ENCODE results near the gene TTBK1.

TTBK1 gene

DNA sequence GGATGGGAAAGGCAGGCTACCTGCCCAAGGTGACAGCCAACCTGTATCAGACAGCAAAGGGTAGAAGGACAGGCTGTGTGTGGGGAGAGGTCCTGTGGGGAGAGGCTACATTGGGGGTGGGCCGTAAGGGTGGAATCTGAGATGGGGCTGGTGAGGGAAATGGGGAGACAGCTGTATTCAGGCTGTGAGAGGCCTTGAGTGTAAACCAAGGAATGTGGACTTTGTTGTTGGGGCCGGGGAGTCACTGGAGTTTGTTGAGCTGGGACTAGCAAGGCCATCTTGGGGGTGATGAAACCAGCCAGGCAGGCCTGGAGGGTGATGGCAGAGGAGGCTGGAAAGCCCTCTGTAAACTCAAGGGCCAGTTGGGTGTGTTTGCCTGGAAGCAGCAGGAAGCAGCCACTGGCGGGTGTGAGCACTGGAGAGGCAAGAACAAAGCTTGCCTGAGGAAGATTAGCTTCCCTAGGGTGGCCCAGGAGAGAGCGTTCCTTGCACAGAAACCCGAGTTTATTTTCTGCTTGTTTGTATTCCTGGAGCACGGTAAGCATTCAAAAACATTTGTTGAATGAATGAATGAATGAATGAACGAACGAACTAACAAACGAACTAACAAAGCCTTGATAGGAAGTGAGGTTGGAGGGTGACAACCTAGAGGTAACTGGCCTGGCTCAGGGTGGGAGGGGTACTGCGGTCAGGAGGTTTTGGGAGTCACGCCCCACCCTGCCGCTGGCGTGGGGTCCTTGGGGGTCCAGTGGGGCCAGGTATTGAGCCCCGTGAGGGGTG is 18.9 kb downstream of the TTBK1 start:
- no peaks in the 10 kb centered on the region for H3K9me3 ChIP-seq
- H3K9ac ChIP-seq: no peak overlapping the region
- no peak overlapping the region for H3K4me3 ChIP-seq
- TF ChIP-seq Cebpa-rat (IDR thresholded peaks at IDR 0.05): no peak
- no peak overlapping the region for H3K4me2 ChIP-seq
- no peak overlapping the region for H3K27ac ChIP-seq
- no peaks in the 10 kb centered on the region for H3K36me3 ChIP-seq
- H4K20me1 ChIP-seq: no peaks in the 10 kb centered on the region
- no peaks in the 10 kb centered on the region for H3K27me3 ChIP-seq
- H3K4me1 ChIP-seq: no peaks in the 10 kb centered on the region

DNA sequence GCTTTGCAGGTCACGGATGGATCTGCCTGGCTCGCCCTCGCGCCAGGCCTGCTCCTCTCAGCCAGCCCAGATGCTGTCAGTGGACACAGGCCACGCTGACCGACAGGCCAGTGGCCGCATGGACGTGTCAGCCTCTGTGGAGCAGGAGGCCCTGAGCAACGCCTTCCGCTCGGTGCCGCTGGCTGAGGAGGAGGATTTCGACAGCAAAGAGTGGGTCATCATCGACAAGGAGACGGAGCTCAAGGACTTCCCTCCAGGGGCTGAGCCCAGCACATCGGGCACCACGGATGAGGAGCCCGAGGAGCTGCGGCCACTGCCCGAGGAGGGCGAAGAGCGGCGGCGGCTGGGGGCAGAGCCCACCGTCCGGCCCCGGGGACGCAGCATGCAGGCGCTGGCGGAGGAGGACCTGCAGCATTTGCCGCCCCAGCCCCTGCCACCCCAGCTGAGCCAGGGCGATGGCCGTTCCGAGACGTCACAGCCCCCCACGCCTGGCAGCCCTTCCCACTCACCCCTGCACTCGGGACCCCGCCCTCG is 19.6 kb downstream of the TTBK1 start:
- Histone ChIP-seq H3K9me3 (no peaks in the 10 kb centered on the region), H4K20me1 (no peaks in the 10 kb centered on the region), H3K9ac (no peak overlapping the region), H3K36me3 (no peaks in the 10 kb centered on the region), H3K27ac (no peak overlapping the region), H3K4me2 (no peak overlapping the region), H3K4me3 (no peak overlapping the region), H3K4me1 (no peaks in the 10 kb centered on the region), H3K27me3 (no peaks in the 10 kb centered on the region; the same call in 1 of the 2 replicates)
- no peak for TF ChIP-seq Cebpa-rat (IDR thresholded peaks at IDR 0.05)

DNA sequence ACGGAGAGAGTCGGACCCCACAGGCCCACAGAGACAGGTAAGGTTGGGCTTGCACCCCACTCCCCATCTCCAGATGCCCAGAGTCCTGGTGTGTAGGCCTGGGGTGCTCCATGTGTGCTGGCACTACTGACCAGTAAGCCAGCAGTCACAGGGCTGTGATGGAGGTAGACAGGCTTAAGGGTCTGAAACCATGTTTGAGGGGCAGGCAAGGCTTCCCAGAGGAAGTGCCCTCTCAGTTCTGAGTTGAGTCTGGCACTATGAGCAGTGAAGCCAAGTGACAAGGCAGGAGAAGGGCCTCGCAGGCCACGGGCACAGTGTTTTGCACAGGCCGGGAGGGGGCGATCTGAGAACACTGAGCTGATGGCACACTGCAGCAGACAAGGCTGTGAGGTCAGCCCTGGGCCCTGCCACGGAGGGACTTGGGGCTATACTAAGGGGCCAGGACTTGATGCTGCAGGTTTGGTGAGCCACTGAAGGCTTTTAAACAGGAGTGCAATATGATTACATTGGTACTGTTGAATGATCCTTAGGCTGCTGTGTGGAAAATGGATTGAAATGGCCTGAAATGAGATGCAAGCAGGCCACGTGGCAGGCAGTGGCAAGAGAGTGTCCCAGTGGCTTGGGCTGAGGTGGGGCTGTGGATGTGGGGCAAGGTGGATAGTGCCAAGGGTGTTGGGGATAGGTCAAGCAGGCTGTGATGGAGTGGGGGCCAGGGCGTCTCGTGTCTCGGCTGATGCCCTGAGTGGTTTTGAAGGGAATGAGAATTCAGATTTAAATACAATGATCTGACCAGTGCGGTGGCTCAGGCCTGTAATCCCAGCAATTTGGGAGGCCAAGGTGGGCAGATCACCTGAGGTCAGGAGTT is 20.3 kb downstream of the TTBK1 start:
- Histone ChIP-seq H4K20me1 (no peaks in the 10 kb centered on the region), H3K36me3 (no peaks in the 10 kb centered on the region), H3K27me3 (peaks cover 6% of the 10 kb centered on the region), H3K4me2 (no peak overlapping the region), H3K9me3 (no peaks in the 10 kb centered on the region), H3K27ac (no peak overlapping the region), H3K4me1 (no peaks in the 10 kb centered on the region), H3K4me3 (no peak overlapping the region), H3K9ac (no peak overlapping the region)
- no peak for TF ChIP-seq Cebpa-rat (IDR thresholded peaks at IDR 0.05)

DNA sequence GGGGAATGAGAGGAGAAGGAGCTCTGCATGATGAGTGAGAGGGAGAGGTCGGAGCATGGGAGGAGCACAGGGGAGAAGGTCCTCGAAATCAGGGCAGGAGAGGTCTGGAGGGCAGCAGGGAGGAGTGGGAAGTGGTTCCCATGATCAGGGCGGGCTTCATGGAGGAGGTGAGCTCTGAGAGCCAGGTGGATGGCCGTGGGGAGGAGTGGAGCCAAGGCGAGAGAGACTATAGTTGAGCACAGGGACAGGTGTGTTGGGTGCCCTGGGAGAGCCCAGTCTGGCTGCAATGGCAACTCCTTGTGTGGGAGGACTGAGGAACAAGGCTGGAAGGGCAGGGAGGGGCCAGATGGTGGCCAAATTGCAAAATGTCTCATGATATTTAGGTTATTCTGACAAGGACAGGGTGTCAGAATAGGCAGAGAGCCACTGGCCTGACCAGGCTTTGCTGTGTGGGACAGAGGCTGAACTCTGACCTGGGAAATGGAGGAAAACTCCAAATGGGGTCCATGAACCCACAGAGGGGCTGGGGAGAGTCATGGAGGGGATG is 21.4 kb downstream of the TTBK1 start:
- H4K20me1 ChIP-seq: no peaks in the 10 kb centered on the region; the same call in 1 of the 2 replicates
- no peak overlapping the region for H3K9ac ChIP-seq
- H3K4me1 ChIP-seq: peaks cover 7% of the 10 kb centered on the region
- TF ChIP-seq Cebpa-rat (IDR thresholded peaks at IDR 0.05): no peak
- no peak overlapping the region for H3K4me3 ChIP-seq
- H3K27ac ChIP-seq: no peak overlapping the region
- H3K4me2 ChIP-seq: no peak overlapping the region
- no peaks in the 10 kb centered on the region for H3K9me3 ChIP-seq
- H3K36me3 ChIP-seq: no peaks in the 10 kb centered on the region
- H3K27me3 ChIP-seq: peaks cover 17% of the 10 kb centered on the region

DNA sequence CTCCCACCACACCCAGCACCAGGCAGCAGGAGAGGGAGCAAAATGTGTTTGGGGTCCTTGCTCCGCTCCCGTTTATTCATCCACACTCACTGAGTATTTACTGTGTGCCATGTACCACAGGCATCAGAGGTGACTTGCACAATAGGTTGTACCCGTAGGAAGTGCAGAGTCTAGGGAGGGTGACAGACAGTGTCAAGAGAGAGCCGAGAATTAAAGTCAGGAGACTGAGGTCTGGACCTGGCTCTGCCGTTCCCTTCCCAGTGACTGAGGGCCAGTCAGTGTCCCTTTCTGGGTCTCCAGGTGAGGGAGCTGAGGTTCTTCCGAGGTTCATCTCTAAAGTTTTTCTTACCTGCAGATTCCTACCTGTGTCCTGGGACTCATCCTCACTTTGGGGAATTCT is 22.3 kb downstream of the TTBK1 start:
- Histone ChIP-seq H4K20me1 (no peaks in the 10 kb centered on the region; the same call in 1 of the 2 replicates), H3K36me3 (no peaks in the 10 kb centered on the region), H3K9ac (no peak overlapping the region), H3K4me3 (no peak overlapping the region), H3K4me2 (no peak overlapping the region), H3K4me1 (peaks cover 16% of the 10 kb centered on the region), H3K9me3 (no peaks in the 10 kb centered on the region), H3K27me3 (peaks cover 26% of the 10 kb centered on the region), H3K27ac (no peak overlapping the region)
- no peak for TF ChIP-seq Cebpa-rat (IDR thresholded peaks at IDR 0.05)

DNA sequence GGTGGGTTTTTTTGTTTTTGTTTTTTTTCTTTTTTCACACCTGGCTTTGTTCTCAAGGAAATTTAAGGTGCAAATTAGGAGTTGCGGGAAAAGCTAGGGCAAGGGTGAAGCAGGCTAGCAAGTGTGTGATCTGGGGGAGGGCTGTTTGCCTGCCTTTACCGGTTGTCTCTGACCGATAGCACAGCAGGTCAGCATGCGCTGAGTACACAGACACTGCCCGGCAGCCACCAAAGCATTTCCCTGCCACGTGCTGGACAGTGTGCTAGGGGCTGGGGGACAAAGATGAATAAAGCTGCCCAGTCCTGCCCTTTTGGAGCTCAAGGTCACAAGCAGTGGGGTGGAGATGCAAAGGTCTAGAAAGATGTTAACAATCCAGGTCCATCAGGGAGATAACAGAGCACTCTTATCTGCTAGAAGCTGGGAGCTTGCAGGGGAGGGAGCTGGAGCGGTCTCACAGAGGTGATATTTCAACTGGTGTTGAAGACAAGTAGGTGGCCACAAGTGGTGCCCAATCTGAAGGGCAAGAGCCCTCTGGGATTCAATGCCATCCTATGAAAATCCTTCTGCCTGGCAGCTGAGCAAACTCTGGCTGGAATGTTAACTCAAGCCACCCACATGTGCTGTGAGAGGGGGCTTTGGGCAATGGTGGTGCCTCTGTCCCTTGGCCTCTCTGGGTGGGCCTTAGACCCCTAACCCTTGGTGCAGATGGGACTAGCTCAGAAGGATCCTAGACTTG is 24.5 kb downstream of the TTBK1 start:
- H3K27me3 ChIP-seq: peaks cover 28% of the 10 kb centered on the region
- H3K4me1 ChIP-seq: peaks cover 30% of the 10 kb centered on the region
- no peak overlapping the region for H3K4me2 ChIP-seq
- no peaks in the 10 kb centered on the region; the same call in 1 of the 2 replicates for H4K20me1 ChIP-seq
- no peak overlapping the region for H3K9ac ChIP-seq
- TF ChIP-seq Cebpa-rat (IDR thresholded peaks at IDR 0.05): no peak
- no peaks in the 10 kb centered on the region for H3K36me3 ChIP-seq
- no peak overlapping the region for H3K4me3 ChIP-seq
- no peaks in the 10 kb centered on the region for H3K9me3 ChIP-seq
- no peak overlapping the region for H3K27ac ChIP-seq

DNA sequence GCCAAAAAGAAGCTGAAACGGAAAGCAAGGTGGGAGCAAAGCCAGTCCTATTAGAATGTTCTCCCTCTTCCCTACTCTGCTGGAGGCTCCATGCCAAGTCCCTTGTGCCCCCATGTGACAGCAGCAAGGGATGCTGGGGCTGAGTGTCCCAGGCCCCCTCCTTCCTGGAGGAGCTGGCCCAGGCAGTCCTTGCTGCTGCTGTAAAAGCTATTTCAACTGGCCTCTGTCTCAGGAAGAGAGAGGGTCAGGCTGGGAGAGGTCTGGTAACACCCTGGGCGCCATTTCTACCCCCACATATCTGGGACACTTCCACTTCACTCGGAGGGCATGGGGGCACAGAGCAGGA is 25.0 kb downstream of the TTBK1 start:
- TF ChIP-seq Cebpa-rat (IDR thresholded peaks at IDR 0.05): no peak
- Histone ChIP-seq H3K4me1 (peaks cover 30% of the 10 kb centered on the region), H4K20me1 (no peaks in the 10 kb centered on the region; the same call in 1 of the 2 replicates), H3K36me3 (no peaks in the 10 kb centered on the region), H3K4me3 (no peak overlapping the region), H3K27ac (no peak overlapping the region), H3K4me2 (no peak overlapping the region), H3K9ac (no peak overlapping the region), H3K9me3 (no peaks in the 10 kb centered on the region), H3K27me3 (peaks cover 31% of the 10 kb centered on the region)

DNA sequence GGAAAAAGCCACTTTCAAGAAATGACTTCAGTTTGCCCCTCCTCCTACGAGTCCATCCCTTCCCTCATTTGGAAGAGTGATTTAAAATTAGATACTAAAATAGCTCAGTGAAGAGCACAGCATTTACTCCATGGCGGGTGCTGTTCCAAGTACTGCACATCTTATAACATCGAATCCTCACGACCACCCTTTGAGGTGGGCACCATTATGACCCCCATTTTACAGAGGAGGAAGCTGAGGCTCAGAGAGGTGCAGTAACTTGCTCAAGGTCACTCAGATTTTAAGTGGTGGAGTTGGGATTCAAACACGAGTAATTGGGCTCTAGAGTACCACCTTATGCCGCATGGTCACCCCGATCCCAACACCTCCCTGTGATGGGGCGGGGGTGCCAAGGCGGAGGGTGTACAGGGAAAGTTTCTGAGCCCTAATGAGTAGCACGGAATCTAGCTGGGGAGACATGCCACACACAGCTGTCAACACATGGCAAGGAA is 25.5 kb downstream of the TTBK1 start:
- Histone ChIP-seq H3K4me1 (peaks cover 30% of the 10 kb centered on the region), H3K4me2 (peak overlapping the region; percentile 83), H3K4me3 (no peak overlapping the region; the same call in 1 of the 2 replicates), H3K9me3 (no peaks in the 10 kb centered on the region), H3K27me3 (peaks cover 36% of the 10 kb centered on the region), H3K36me3 (no peaks in the 10 kb centered on the region), H4K20me1 (no peaks in the 10 kb centered on the region; the same call in 1 of the 2 replicates), H3K27ac (no peak overlapping the region), H3K9ac (no peak overlapping the region)
- TF ChIP-seq Cebpa-rat (IDR thresholded peaks at IDR 0.05): no peak

Measured in BLaER1 (cell line).